Lung (tissue), 16 donors: Measurements from ENCODE around the gene TINAG. TPM values are rescaled to one million over a fixed set of nuclear protein-coding genes. Genes with fewer than 3 reads are reported as not detected.

Experiments used
- ATAC-seq: fragments of 200-7000 bp; cut with Tn5 transposase; one replicate; pipeline ENCODE4 v1.9.1; 2020; ENCODE audit warnings: moderate number of reproducible peaks; ENCODE audit not compliant: insufficient read depth, low FRiP score
- DNase-seq, 3 donors: peaks; one replicate each; pipeline ENCODE4 v3.0.0-alpha.2; 2013 to 2017
- H3K27ac ChIP-seq, 2 donors: one replicate each; pipeline ENCODE4 v1.5.1; 2013; ENCODE audit warnings: mild to moderate bottlenecking in 2 of 2, moderate library complexity in 2 of 2, control low read depth in 1 of 2, inconsistent platforms in 1 of 2, low read depth in 1 of 2, low read length in 1 of 2
- H3K27me3 ChIP-seq, 3 donors: one replicate each; pipeline ENCODE4 v1.5.1; 2013; ENCODE audit warnings: low read length in 2 of 3; ENCODE audit not compliant: control insufficient read depth in 3 of 3, insufficient read depth in 3 of 3
- H3K36me3 ChIP-seq, 4 donors: one replicate each; pipeline ENCODE4 v1.5.1; 2013; ENCODE audit warnings: low read length in 4 of 4, mild to moderate bottlenecking in 1 of 4, moderate library complexity in 1 of 4; ENCODE audit not compliant: control insufficient read depth in 4 of 4, insufficient read depth in 4 of 4
- H3K4me1 ChIP-seq, 5 donors: one replicate each; pipeline ENCODE4 v1.5.1; 2013; ENCODE audit warnings: low read length in 5 of 5, mild to moderate bottlenecking in 2 of 5, moderate library complexity in 1 of 5; ENCODE audit not compliant: control insufficient read depth in 5 of 5, insufficient read depth in 5 of 5
- H3K4me3 ChIP-seq: one replicate; pipeline ENCODE4 v1.5.1; 2013; ENCODE audit warnings: mild to moderate bottlenecking, control low read depth, moderate library complexity
- H3K9ac ChIP-seq, 2 donors: one replicate each; pipeline ENCODE4 v1.5.1; 2013; ENCODE audit warnings: low read length in 2 of 2, control low read depth in 1 of 2; ENCODE audit not compliant: insufficient read depth in 1 of 2
- H3K9me3 ChIP-seq, 4 donors: one replicate each; pipeline ENCODE4 v1.5.1; 2013; ENCODE audit warnings: low read length in 3 of 4, mild to moderate bottlenecking in 1 of 4, moderate library complexity in 1 of 4; ENCODE audit not compliant: control insufficient read depth in 4 of 4, insufficient read depth in 3 of 4
- CTCF ChIP-seq: IDR thresholded peaks from 2 replicates; pipeline ENCODE4 v1.5.1; 2012; ENCODE audit warnings: mild to moderate bottlenecking; ENCODE audit errors: control extremely low read depth, extremely low read depth
- WGBS, 2 donors: extraction: QIAGEN DNeasy Blood & Tissue Kit; methylation state at CpG; one replicate each; pipeline ENCODE4 v1.1.7; 2013; 5-methylcytosine and 5-hydroxymethylcytosine counted together
- long read RNA-seq, 5 donors: transcript quantifications; one replicate each; lab custom pipeline, GENCODE V29; 2026
- polyA plus RNA-seq, 2 donors: library from polyadenylated mRNA; stranded (reverse); fragments of 200-250 nt; gene quantifications; one replicate each; pipeline ENCODE4 v1.2.1, GENCODE V29; 2013
- total RNA-seq, 2 donors: library from RNA; depleted of rRNA in 1 of 2; stranded (reverse); fragments of >200 nt in 1 of 2; gene quantifications; one replicate each; pipeline ENCODE4 v1.2.1, GENCODE V29; 2014 to 2021
- donor health status: control.
- donor health status: control.
- donor health status: Bipolar disorder and iron deficiency.
- donor health status: healthy.
- donor health status: DM: yes; HTN: yes; CAD: no.

TINAG gene
- total RNA-seq (not detected), polyA plus RNA-seq (not detected)
- long read RNA-seq, donor 1 = 0 reads
- long read RNA-seq, donor 2 = 0 reads
- long read RNA-seq, donor 3 = 0 reads
- long read RNA-seq, donor 4 = 0 reads
- long read RNA-seq, donor 5 = 0 reads

GRCh38 chr6:54308289-54308985 lies at the start of gene TINAG:
Gene TINAG, plus strand, starts transcription at chr6:54308441. Its CDS starts 110 bp downstream, at chr6:54308551.
- 73 to 86% methylated on average over 10 of the region's 10 CpGs for WGBS, 2 donors

GRCh38 chr6:54260025-54260424 lies 48.2 kb upstream of the TINAG start:
- no peak for TF ChIP-seq CTCF
- no peaks in the 10 kb centered on the region for H3K27me3 ChIP-seq
- H3K36me3 ChIP-seq = no peaks in the 10 kb centered on the region
- DNase-seq = no peak
- no peak for ATAC-seq
- no peaks in the 10 kb centered on the region for H3K9me3 ChIP-seq
- H3K27ac ChIP-seq = no peak overlapping the region
- peaks cover 0 to 8% (median 0%) of the 10 kb centered on the region in 5 donors for H3K4me1 ChIP-seq
- H3K4me3 ChIP-seq = no peak overlapping the region
- H3K9ac ChIP-seq = no peak overlapping the region

More at GRCh38 chr6:54308289-54308985, at the start of gene TINAG:
- Histone ChIP-seq H3K27me3 (no peaks in the 10 kb centered on the region), H3K9ac (no peak within 1 kb of the TSS), H3K4me3 (no peak within 1 kb of the TSS), H3K36me3 (no peaks in the 10 kb centered on the region), H3K9me3 (no peaks in the 10 kb centered on the region), H3K27ac (no peak within 1 kb of the TSS), H3K4me1 (no peaks in the 10 kb centered on the region)
- ATAC-seq (no peak), DNase-seq (no peak)
- TF ChIP-seq CTCF = no peak

- TF ChIP-seq CTCF = no peak
- Histone ChIP-seq H3K9ac (no peak overlapping the region), H3K4me1 (peaks cover 0 to 2% (median 0%) of the 10 kb centered on the region in 5 donors), H3K27ac (no peak overlapping the region), H3K9me3 (no peaks in the 10 kb centered on the region), H3K36me3 (no peaks in the 10 kb centered on the region), H3K27me3 (no peaks in the 10 kb centered on the region), H3K4me3 (no peak overlapping the region)
- no peak for DNase-seq
- no peak for ATAC-seq
- 45 to 65% methylated on average over 1 of the region's 1 CpG for WGBS, 2 donors
These were observed 45.7 kb upstream of the TINAG start for GRCh38 chr6:54262499-54262898.
